BLaER1 (cell line): ENCODE results near the gene MYH3.
A peak's percentile ranks its signal among the peaks of the same experiment; 100 is the strongest.

Experiments used
- H3K27ac ChIP-seq: shearing (Covaris generic); formaldehyde crosslinking; 2 replicates; pipeline ENCODE4 v1.8.1; 2022
- H3K27me3 ChIP-seq: shearing (Covaris generic); formaldehyde crosslinking; 2 replicates; pipeline ENCODE4 v1.8.1; 2022
- H3K36me3 ChIP-seq: shearing (Covaris generic); formaldehyde crosslinking; 2 replicates; pipeline ENCODE4 v1.8.1; 2022
- H3K4me1 ChIP-seq: shearing (Covaris generic); formaldehyde crosslinking; 2 replicates; pipeline ENCODE4 v1.8.1; 2022
- H3K4me2 ChIP-seq: shearing (Covaris generic); formaldehyde crosslinking; 2 replicates; pipeline ENCODE4 v1.8.1; 2022
- H3K4me3 ChIP-seq: shearing (Covaris generic); formaldehyde crosslinking; 2 replicates; pipeline ENCODE4 v1.8.1; 2022
- H3K9ac ChIP-seq: shearing (Covaris generic); formaldehyde crosslinking; 2 replicates; pipeline ENCODE4 v1.8.1; 2022
- H3K9me3 ChIP-seq: shearing (Covaris generic); formaldehyde crosslinking; 2 replicates; pipeline ENCODE4 v1.8.1; 2022
- H4K20me1 ChIP-seq: shearing (Covaris generic); formaldehyde crosslinking; 2 replicates; pipeline ENCODE4 v1.8.1; 2022
- Cebpa-rat ChIP-seq: shearing (Covaris generic); IDR thresholded peaks from 2 replicates; pipeline ENCODE4 v1.8.1; 2022

Gene MYH3

DNA sequence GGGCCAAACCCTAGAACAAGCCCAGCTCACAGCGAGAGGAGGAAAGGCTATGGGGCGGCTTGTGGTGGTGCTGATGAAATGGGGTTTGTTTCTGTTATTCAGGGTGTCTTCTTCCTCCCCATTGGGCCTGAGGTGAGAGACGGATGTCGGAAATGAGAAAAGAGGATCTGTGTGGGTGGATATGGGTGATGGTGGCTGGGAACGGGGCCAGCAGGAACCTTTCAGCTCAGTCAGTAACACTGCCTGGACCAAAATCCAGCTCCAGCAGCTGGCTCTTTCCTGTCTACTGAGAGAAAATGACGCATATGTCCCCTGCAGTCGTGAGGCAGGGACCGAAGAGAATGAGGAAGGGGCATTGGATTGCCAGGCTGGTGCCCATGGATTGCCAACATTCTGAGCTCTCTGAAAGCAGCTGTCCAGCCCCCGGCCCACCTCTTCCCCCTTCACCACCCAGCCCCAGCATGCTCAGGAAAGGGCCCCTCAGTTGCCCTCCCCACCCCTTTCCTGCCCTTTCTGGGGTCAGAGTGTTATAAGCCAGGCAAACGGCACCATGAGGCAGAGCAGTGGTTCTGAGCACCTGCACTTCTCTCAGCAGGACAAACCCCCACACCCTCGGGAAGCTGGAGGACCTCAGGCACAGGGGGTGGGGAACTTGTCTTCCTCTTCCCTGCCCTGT is 4.0 kb downstream of the MYH3 start:
- H3K4me3 ChIP-seq: no peak overlapping the region
- H3K4me1 ChIP-seq: peaks cover 5% of the 10 kb centered on the region; the same call in 1 of the 2 replicates
- TF ChIP-seq Cebpa-rat: no peak
- no peak overlapping the region for H3K9ac ChIP-seq
- H3K4me2 ChIP-seq: no peak overlapping the region
- no peaks in the 10 kb centered on the region for H3K27me3 ChIP-seq
- H3K27ac ChIP-seq: no peak overlapping the region
- no peaks in the 10 kb centered on the region for H3K36me3 ChIP-seq
- no peaks in the 10 kb centered on the region for H4K20me1 ChIP-seq
- no peaks in the 10 kb centered on the region for H3K9me3 ChIP-seq

GRCh38 chr17:10651927-10652326 is 5.2 kb downstream of the MYH3 start:
- Histone ChIP-seq H3K4me3 (no peak overlapping the region), H4K20me1 (no peaks in the 10 kb centered on the region), H3K4me1 (peaks cover 1% of the 10 kb centered on the region; the same call in 1 of the 2 replicates), H3K9ac (no peak overlapping the region), H3K27ac (no peak overlapping the region), H3K4me2 (no peak overlapping the region), H3K9me3 (no peaks in the 10 kb centered on the region), H3K36me3 (no peaks in the 10 kb centered on the region), H3K27me3 (no peaks in the 10 kb centered on the region)
- TF ChIP-seq Cebpa-rat: no peak

DNA sequence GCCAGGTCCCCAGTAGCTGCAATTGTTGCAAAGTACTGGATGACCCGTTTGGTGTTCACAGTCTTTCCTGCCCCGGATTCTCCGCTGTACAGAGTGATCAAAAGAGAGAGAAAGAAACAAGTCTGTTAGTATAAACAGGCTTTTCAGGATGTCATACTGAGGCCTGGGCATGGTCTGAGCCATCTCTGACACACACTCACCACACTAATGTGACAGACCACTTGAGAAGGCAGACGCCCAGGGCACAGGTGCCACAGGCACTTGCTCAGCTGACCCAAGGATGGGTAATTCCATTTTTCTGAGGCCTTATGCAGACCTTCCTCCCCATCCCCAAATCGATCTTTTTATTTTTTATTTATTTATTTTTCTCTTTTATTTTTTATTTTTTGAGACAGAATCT is 7.5 kb downstream of the MYH3 start:
- Histone ChIP-seq H3K27ac (no peak overlapping the region), H3K4me3 (no peak overlapping the region), H3K4me1 (no peaks in the 10 kb centered on the region), H4K20me1 (no peaks in the 10 kb centered on the region), H3K36me3 (no peaks in the 10 kb centered on the region), H3K9me3 (no peaks in the 10 kb centered on the region), H3K9ac (no peak overlapping the region), H3K4me2 (no peak overlapping the region), H3K27me3 (no peaks in the 10 kb centered on the region)
- TF ChIP-seq Cebpa-rat: no peak

- Histone ChIP-seq H4K20me1 (no peaks in the 10 kb centered on the region), H3K9me3 (no peaks in the 10 kb centered on the region), H3K4me2 (no peak overlapping the region), H3K4me1 (no peaks in the 10 kb centered on the region), H3K4me3 (no peak overlapping the region), H3K36me3 (no peaks in the 10 kb centered on the region), H3K27me3 (no peaks in the 10 kb centered on the region), H3K9ac (no peak overlapping the region), H3K27ac (no peak overlapping the region)
- TF ChIP-seq Cebpa-rat: no peak
Observed at GRCh38 chr17:10648956-10649355, 8.2 kb downstream of the MYH3 start.

DNA sequence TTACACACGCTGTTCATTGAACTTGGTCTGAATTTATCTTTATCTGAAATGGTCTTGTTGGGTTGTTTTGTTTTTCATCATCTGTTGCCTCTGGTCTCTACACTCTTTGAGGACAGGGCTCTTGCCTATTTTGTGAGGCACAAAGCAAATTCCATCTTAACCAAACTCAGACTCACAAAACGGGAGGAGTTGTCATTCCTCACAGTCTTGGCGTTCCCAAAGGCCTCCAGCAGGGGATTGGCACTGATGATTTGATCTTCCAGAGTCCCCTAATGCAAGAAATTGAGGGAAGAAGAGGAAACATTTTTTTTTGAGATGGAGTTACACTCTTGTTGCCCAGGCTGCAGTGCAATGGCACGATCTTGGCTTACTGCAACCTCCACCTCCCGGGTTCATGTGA is 8.7 kb downstream of the MYH3 start:
- no peak for TF ChIP-seq Cebpa-rat
- Histone ChIP-seq H4K20me1 (no peaks in the 10 kb centered on the region), H3K27ac (no peak overlapping the region), H3K27me3 (no peaks in the 10 kb centered on the region), H3K9me3 (no peaks in the 10 kb centered on the region), H3K9ac (no peak overlapping the region), H3K4me3 (no peak overlapping the region), H3K36me3 (no peaks in the 10 kb centered on the region), H3K4me1 (no peaks in the 10 kb centered on the region), H3K4me2 (no peak overlapping the region)

DNA sequence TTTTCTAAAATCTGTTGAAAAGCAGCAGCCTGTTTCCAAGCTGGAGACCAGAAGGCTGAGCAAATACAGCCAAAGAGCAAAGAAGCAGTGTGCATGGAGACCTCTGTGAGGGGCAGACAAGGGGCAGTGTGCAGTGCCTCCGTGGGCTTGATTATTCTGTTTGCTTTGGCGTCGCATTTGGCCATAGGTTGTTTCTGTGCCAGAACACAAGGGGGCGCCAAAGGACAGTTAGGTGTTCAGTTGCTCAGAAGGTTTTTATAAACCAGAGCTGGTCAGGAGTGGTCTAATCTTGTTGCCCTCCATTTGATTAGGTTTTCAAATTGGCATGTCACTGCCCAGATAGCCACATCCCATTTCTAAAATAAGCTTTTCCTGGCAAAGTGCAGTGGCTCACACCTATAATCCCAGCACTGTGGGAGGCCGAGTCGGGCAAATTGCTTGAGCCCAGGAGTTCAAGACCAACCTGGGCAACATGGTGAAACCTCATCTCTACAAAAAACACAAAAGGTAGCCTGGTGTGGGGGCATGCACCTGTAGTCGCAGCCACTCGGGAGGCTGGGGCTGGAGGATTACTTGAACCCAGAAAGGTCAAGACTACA is 10.6 kb downstream of the MYH3 start:
- H3K4me1 ChIP-seq: no peaks in the 10 kb centered on the region
- no peak for TF ChIP-seq Cebpa-rat
- no peaks in the 10 kb centered on the region for H3K9me3 ChIP-seq
- H3K9ac ChIP-seq: no peak overlapping the region
- no peaks in the 10 kb centered on the region for H3K36me3 ChIP-seq
- H3K4me3 ChIP-seq: no peak overlapping the region
- no peaks in the 10 kb centered on the region for H3K27me3 ChIP-seq
- H3K4me2 ChIP-seq: no peak overlapping the region
- H4K20me1 ChIP-seq: no peaks in the 10 kb centered on the region
- H3K27ac ChIP-seq: no peak overlapping the region

DNA sequence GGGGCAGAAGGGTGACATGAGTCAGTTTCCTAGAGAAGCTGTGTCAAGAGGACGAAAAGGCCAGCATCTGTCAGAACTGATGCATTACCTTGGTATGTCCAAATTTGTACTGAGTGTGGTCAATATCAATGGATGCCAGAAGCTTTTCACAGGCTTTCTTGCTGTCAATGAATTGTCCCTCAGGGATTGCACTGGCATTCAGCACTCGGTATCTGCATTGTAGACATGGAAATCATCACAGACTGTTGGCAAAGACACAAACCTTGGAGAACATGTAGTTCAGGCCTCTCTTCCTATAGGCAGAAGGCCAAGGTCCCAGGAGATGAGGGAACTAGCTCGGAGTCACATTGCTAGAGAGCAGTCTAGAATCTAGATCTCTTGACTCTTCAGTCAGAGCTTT is 16.6 kb downstream of the MYH3 start:
- no peaks in the 10 kb centered on the region for H3K9me3 ChIP-seq
- no peaks in the 10 kb centered on the region for H3K27me3 ChIP-seq
- no peak for TF ChIP-seq Cebpa-rat
- peaks cover 24% of the 10 kb centered on the region; the same call in 1 of the 2 replicates for H3K36me3 ChIP-seq
- H3K4me3 ChIP-seq: no peak overlapping the region
- H3K4me2 ChIP-seq: no peak overlapping the region
- H3K4me1 ChIP-seq: peaks cover 6% of the 10 kb centered on the region; the same call in 1 of the 2 replicates
- no peak overlapping the region for H3K9ac ChIP-seq
- no peaks in the 10 kb centered on the region for H4K20me1 ChIP-seq
- no peak overlapping the region for H3K27ac ChIP-seq

DNA sequence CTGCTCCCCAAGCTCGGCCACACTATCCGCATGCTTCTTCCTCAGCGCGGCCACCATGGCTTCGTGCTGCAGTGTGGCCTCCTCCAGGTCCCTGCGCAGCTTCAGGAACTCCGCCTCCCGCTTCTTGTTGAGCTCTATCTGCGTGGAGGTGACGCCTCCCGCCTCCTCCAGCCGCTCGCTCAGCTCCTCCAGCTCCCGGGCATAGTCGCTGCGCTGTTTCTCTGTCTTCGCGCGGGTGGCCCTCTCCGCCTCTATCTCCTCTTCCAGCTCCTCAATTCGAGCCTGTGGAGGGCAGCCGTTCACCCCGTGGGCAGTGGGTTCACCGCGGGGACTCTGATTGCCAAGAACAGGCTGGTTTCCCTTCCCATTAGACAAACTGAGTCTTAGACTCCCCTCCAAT is 19.0 kb downstream of the MYH3 start:
- Histone ChIP-seq H3K9me3 (no peaks in the 10 kb centered on the region), H3K9ac (no peak overlapping the region), H3K27ac (no peak overlapping the region), H3K4me1 (peaks cover 24% of the 10 kb centered on the region), H3K36me3 (peaks cover 29% of the 10 kb centered on the region; the same call in 1 of the 2 replicates), H3K27me3 (no peaks in the 10 kb centered on the region), H3K4me3 (no peak overlapping the region), H3K4me2 (no peak overlapping the region), H4K20me1 (no peaks in the 10 kb centered on the region)
- TF ChIP-seq Cebpa-rat: no peak

DNA sequence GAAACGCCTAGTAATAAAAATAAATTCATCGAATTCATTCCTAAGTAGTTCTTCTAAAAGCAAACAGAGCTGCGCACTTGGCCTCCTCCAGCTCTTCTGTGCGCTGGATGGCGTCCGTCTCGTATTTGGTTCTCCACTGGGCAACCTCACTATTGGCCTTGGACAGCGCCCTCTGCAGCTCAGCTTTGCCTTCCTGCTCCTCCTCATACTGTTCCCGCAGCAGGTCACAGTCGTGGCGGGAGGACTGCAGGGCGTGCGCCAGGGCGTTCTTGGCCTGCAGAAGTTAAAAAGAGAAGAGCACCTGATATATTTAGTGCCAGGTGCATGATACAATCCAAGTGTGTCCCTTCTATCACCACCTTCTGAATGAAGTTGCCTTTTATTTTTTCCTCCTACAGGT is 21.8 kb downstream of the MYH3 start:
- Histone ChIP-seq H3K9me3 (no peaks in the 10 kb centered on the region), H3K9ac (no peak overlapping the region), H3K36me3 (peaks cover 22% of the 10 kb centered on the region; the same call in 1 of the 2 replicates), H4K20me1 (no peaks in the 10 kb centered on the region), H3K27me3 (no peaks in the 10 kb centered on the region), H3K4me2 (no peak overlapping the region), H3K4me3 (no peak overlapping the region), H3K27ac (no peak overlapping the region), H3K4me1 (peaks cover 27% of the 10 kb centered on the region)
- no peak for TF ChIP-seq Cebpa-rat

- H3K9ac ChIP-seq: no peak overlapping the region; the same call in 1 of the 2 replicates
- H3K4me1 ChIP-seq: peaks cover 27% of the 10 kb centered on the region
- no peak overlapping the region for H3K27ac ChIP-seq
- H3K27me3 ChIP-seq: no peaks in the 10 kb centered on the region
- H4K20me1 ChIP-seq: no peaks in the 10 kb centered on the region
- no peak for TF ChIP-seq Cebpa-rat
- H3K4me3 ChIP-seq: no peak overlapping the region; the same call in 1 of the 2 replicates
- H3K4me2 ChIP-seq: peak overlapping the region; percentile 72
- H3K9me3 ChIP-seq: no peaks in the 10 kb centered on the region
- H3K36me3 ChIP-seq: peaks cover 21% of the 10 kb centered on the region; the same call in 1 of the 2 replicates
Observed at GRCh38 chr17:10633738-10634379, 23.2 kb downstream of the MYH3 start.
